ENCODE results near the gene FLNB.

- TF ChIP-seq, protein P1, sequence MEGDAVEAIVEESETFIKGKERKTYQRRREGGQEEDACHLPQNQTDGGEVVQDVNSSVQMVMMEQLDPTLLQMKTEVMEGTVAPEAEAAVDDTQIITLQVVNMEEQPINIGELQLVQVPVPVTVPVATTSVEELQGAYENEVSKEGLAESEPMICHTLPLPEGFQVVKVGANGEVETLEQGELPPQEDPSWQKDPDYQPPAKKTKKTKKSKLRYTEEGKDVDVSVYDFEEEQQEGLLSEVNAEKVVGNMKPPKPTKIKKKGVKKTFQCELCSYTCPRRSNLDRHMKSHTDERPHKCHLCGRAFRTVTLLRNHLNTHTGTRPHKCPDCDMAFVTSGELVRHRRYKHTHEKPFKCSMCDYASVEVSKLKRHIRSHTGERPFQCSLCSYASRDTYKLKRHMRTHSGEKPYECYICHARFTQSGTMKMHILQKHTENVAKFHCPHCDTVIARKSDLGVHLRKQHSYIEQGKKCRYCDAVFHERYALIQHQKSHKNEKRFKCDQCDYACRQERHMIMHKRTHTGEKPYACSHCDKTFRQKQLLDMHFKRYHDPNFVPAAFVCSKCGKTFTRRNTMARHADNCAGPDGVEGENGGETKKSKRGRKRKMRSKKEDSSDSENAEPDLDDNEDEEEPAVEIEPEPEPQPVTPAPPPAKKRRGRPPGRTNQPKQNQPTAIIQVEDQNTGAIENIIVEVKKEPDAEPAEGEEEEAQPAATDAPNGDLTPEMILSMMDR (IDR thresholded peaks at IDR 0.05), result no peak
- TF ChIP-seq POLR2A (IDR thresholded peaks at IDR 0.05; ENCODE audit: low read depth), result no peak
- peak; percentile 24 to 61 for TF ChIP-seq POLR2AphosphoS5 (IDR thresholded peaks at IDR 0.05)
- TF ChIP-seq EP300 (IDR thresholded peaks at IDR 0.05), result no peak
These were observed 48.6 kb upstream of the FLNB start for GRCh38 chr3:57959423-57960173.

Data from esophagus muscularis mucosa (tissue), 4 donors.